Globus pallidus (tissue), 1 donor: ENCODE results near the gene KRTAP5-6.

Experiments
- DNase-seq: peaks from one replicate; pipeline ENCODE4 v3.0.0-alpha.2; 2015; ENCODE audit warnings: low spot score

KRTAP5-6 gene

GRCh38 chr11:1702506-1702905 is 5.5 kb downstream of the KRTAP5-6 start:
- DNase-seq, result no peak

- no peak for DNase-seq
These were observed 6.2 kb downstream of the KRTAP5-6 start for GRCh38 chr11:1703146-1703545.

DNA sequence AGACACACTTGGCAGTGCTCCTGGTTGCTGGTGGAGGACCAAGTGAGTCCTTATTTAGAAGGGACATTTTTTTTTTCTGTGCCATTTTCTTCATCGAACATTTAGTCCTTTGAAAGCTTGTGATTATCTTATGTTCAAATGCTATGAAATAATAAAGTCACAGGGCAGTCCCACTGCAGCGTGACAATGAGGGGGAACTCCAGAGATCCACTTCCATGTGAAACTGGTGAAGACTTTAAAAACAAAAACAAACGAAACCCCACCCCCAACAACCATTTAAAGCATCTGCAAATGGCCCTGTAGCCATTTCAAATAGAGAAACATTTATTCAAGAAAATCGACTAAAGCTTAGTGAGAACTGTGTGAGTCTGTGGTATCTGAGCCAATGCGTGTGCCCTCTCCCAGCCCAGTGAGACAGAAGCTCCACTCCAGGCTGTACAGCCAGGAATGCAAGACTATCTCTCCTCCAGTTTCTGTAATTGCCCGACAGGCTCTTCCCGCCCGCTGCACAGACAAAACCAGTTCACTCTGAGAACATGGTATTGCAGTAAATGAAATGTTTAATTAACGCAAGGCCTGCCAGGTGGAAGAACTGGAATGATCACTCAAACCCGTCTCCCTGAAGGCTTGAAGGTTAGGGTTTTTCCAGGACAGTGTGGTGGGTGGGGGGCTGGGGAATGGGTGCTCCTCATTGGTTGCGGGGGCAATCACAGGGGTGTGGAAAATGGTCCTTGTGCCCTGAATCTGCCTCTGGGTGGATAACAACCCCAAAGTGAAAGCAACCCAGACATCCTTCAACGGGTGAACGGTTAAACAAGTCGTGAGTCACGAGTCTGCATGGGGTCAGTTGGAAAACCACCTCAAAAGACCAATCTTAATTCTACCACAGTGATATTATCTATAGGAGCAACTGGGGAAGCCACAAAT is 8.4 kb downstream of the KRTAP5-6 start:
- no peak for DNase-seq

- no peak for DNase-seq
These were observed 9.8 kb downstream of the KRTAP5-6 start for GRCh38 chr11:1706634-1707400.

- no peak for DNase-seq
These were observed 10.8 kb downstream of the KRTAP5-6 start for GRCh38 chr11:1707751-1708150.

DNA sequence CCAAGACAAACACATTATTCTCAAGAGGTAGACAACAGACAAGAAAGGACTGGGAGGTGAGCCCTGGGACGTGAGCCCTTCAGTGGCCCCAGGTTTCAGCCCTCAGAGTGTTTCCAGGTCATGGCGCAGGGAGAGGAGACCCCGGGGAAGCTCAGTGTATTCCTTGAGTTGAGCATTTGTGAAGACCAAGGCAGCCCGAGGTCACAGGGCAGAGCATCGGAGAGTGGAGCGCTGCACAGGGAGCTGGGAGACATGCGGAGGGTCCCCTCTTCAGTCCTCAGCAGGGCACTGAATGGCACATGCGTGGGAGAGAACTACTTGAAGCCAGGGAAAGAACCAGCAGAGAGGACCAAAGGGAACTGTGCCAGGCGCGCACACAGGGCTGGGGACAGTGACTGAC is 11.7 kb downstream of the KRTAP5-6 start:
- DNase-seq, result no peak

DNA sequence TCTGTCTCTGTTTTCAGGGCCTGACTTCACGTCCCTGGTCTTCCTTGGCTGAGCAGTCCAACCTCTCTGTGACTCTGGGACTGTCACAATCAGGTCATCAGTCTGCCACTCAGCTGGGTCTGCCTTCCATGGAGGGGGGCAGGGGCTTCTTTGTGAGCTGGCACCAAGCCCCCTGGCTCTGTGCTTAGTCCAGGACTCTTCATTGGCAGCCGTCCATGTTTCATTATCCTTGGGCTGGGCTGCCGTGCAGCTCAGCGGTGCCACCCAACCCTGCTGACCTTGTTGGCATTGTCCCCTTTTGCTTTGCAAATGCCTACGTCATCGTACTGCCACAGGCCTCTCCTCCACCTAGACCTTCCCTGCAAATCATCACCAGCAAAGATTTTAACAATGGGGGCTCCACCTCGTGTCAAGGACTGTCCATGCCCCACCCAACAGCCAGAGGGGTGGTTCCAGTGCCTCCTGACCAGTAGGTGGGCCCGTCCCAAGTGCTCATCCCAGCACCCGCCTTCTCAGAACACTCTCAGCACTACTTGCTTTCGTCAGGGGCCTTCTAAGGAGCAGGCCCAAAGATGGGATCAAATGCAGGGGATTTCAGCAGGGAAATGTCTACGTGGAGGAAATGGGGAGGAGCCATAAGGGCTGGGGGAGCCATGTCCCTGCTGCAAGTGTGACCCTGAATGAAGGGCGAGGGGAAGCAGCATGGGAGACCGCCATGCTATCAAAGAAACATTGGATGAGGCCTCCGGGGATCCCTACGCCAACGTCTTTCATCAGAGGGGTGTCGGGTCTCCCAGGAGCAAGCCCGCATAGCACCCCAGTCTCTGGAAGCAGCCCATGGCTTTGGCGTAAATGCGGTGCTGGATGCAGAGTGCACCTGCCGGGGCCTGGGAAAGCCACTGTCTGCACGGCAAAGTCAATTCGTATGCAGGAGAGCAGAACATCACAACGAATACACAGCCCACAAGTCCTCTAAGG is 18.2 kb downstream of the KRTAP5-6 start:
- DNase-seq, result no peak

DNA sequence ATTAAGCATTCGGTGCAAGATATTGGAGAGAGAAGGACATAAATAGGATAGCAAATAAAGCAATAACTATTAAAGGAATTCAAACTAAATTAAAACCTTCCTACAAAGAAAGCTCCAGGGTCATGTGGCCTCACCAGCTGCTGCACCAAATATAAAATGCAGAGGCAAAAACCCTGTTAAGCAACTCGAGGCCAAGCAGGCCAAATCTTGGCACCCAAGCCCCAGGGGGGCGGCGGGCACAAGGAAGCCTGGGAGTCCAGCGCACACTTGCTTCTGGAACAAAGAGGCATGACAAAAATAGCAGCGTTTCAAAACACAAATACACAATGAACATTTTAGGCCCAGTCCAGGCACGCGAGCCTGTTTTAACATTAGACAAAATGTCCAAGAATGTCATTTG is 20.8 kb downstream of the KRTAP5-6 start:
- DNase-seq, result no peak

GRCh38 chr11:1718326-1718725 is 21.3 kb downstream of the KRTAP5-6 start:
- no peak for DNase-seq

DNA sequence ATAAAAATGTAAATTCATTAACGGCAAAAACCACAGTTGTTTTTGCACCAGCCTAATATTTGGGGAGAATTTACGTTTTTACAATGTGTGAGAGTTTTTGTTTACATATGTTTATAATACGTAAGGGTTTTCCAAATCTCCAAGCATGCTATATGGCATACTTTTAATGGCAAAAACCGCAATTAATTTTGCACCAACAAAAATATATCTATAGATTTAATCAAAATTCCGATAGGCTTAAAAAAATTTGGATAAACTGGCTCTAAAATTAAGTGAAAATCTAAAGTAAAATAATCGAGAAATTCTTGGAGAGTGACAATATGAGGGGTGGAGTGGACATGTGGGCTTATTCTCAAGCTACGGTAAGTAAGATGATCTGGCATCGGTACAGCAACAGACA is 22.8 kb downstream of the KRTAP5-6 start:
- no peak for DNase-seq

DNA sequence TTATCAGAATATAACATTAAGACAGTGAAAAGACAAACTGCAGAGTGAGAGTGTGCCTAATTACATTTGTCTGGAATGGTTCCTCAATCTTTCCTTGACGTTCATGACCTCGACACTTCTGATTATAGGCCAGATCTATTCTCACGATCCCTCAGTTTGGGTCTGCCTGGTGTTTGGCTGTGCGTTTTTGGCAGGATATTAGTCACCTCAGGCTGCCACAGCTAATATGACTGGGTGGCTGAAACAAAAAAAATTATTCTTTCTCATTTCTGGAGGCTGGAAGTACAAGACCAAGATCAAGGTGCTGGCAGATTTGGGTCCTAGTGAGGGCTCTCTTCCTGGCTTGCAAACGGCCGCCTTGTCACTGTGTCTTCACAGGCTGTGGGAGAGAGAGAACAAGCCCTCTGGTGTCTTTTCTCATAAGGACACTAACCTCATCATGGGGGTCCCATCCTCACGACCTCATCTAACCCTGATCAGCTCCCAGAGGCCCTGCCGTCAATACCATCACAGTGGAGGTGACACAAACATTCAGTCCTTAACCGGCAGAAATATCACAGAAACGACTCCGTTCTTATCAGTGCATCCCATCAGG is 30.2 kb downstream of the KRTAP5-6 start:
- DNase-seq, result no peak

- DNase-seq, result no peak
These were observed 30.9 kb downstream of the KRTAP5-6 start for GRCh38 chr11:1727861-1728260.

DNA sequence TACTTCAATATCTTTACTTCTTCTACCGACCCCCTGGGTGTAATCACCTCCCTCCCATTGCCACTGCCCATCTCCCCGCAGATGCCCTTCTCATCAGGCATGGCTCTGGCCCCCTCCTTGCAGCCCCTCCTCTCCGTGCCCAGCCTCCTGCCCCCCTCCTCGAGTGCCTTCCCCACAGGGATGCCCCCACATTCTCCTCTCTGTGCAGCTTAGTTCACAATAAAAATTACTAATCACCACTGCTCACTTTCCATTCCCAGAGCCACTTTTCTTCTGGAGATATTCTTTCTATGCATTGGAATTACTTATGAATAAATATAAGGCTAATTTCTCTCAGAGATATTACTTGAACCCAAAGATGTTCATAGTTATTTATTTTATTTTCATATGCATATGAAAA is 31.3 kb downstream of the KRTAP5-6 start:
- no peak for DNase-seq

GRCh38 chr11:1728931-1729691 is 32.1 kb downstream of the KRTAP5-6 start:
- DNase-seq, result no peak

- no peak for DNase-seq
These were observed 32.7 kb downstream of the KRTAP5-6 start for GRCh38 chr11:1729692-1730011.

- DNase-seq, result no peak
These were observed 33.1 kb downstream of the KRTAP5-6 start for GRCh38 chr11:1730059-1730629.

- no peak for DNase-seq
These were observed 34.6 kb downstream of the KRTAP5-6 start for GRCh38 chr11:1731451-1732059.

DNA sequence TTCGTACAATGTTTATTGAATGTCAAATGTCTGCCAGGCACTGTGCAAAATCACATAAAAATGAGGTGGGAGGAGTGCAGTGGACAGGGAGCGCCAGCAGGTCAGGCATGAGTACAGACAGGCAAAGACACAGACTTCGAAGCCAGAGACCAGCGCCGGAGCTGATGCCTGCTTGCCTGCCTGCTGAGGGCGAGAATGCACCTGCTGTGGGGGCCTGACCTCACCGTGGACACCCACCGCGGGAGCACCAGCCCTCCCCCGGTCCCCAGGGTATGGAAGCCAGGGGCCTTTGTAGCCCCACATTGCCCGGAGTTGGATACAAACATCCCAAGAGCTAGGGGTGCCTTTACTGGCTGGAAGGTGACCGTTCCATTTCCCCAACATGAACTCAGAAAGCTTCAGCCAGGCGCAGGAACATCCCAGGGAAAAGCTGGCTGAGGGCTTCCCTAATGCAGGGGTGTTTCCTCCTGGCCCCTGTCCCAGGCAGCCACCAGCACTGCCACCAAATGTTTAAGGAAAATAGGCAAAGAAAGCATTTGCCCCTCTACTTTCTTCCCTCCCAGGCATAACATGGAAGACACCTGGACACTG is 35.5 kb downstream of the KRTAP5-6 start:
- no peak for DNase-seq

DNA sequence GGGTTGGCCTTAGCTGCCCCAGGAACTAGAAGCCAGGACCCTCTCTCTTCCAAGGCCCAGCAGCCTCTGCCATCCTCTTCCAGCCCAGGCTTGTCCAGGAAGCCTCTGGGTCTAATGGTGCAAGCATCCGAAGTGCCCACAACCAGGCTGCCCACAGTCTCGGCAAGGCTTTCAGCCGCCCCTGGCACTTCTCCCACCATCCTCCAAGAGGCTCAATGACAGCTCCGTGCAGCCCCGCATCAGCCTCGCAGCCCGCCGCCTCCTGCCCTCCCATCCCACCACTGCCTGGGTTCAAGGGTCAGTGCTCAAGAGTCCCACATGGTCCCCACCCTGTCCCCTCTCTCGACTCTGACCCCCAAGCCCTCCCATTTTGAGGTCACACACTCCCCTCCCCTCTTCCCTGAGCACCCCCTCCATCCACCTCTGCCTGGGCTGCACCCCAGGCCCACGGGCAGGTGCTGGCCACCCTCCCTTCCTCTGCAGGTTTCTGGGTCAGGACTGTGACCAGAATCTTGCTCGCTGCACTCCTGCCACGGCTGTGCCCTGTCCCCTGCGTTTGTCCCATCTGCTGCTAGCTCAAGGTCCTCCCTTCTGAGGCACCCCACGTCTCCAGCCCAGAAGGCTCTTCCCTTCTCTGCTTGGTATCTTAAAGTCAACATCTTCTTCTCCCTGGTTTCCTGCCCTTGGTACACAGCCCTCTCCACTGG is 36.2 kb downstream of the KRTAP5-6 start:
- no peak for DNase-seq
